Uterus (tissue), 2 donors: ENCODE measurements around the gene DCT.

Experiments used
- CTCF ChIP-seq, 4 experiments: fragments of 200-600 bp in 2 of 4; fragments of 450-650 bp in 2 of 4; sonication (generic) in 2 of 4; IDR thresholded peaks; one replicate each; pipeline ENCODE4 v1.5.1; 2016 to 2019; ENCODE audit warnings: antibody characterized with exemption in 4 of 4, mild to moderate bottlenecking in 2 of 4, moderate library complexity in 1 of 4
- POLR2A ChIP-seq, 2 donors: fragments of 450-650 bp; IDR thresholded peaks; one replicate each; pipeline ENCODE4 v1.6.1; 2016; ENCODE audit warnings: antibody characterized with exemption in 2 of 2, mild to moderate bottlenecking in 1 of 2, moderate library complexity in 1 of 2

GRCh38 chr13:94415500-94416237 is 63.8 kb downstream of the DCT start:
- TF ChIP-seq CTCF (IDR thresholded peaks at IDR 0.05) (no peak), POLR2A (IDR thresholded peaks at IDR 0.05) (no peak)
